IMR-90 (cell line): Measurements from ENCODE around the gene TMEM253. TPM values are rescaled to one million over a fixed set of nuclear protein-coding genes. Genes with fewer than 3 reads are reported as not detected.

Experiments used
- ATAC-seq: fragments of 200-7000 bp; cut with Tn5 transposase; 2 replicates; pipeline ENCODE4 v1.9.1; 2020; ENCODE audit warnings: low read depth, mild to moderate bottlenecking, moderate library complexity
- BruUV-seq: library from RNA; stranded (reverse); fragments of 400-500 nt; replicated peaks from 2 replicates; lab custom pipeline; 2021; lab: Mats Ljungman, UMichigan
- CTCF ChIA-PET: fragments of 300-600 bp; formaldehyde crosslinking; extraction: SDS; loops from one replicate; lab custom pipeline; 2021; ENCODE audit warnings: antibody characterized with exemption; lab: Yijun Ruan, JAX
- POLR2A ChIA-PET: fragments of 300-600 bp; sonication (Branson Sonifier 250); formaldehyde crosslinking; loops from one replicate; lab custom pipeline; 2022; ENCODE audit warnings: antibody characterized with exemption; ENCODE audit not compliant: unreplicated experiment; lab: Charles Lee
- DNase-seq: peaks from one replicate; pipeline ENCODE4 v3.0.0; 2013
- H2AFZ ChIP-seq: replicated peaks from 2 replicates; pipeline ENCODE3; 2013; ENCODE audit warnings: low read length, mild to moderate bottlenecking; ENCODE audit not compliant: poor library complexity
- H2AK5ac ChIP-seq: 2 replicates; pipeline ENCODE4 v1.6.1; 2013; ENCODE audit warnings: low read depth, low read length, inconsistent platforms
- H2AK9ac ChIP-seq: replicated peaks from 2 replicates; pipeline ENCODE3; 2013; ENCODE audit warnings: mild to moderate bottlenecking, low read depth, low read length, moderate library complexity; ENCODE audit not compliant: poor library complexity
- H2BK120ac ChIP-seq: 2 replicates; pipeline ENCODE4 v1.6.1; 2013; ENCODE audit warnings: low read depth, low read length, inconsistent platforms
- H2BK15ac ChIP-seq: 3 replicates; pipeline ENCODE4 v1.6.1; 2013; ENCODE audit warnings: low read depth, low read length, inconsistent platforms
- H2BK20ac ChIP-seq: 2 replicates; pipeline ENCODE4 v1.6.1; 2013; ENCODE audit warnings: low read depth, mild to moderate bottlenecking, inconsistent platforms, low read length, moderate library complexity
- H2BK5ac ChIP-seq: 2 replicates; pipeline ENCODE4 v1.6.1; 2013; ENCODE audit warnings: mild to moderate bottlenecking, low read depth, low read length, inconsistent platforms; ENCODE audit not compliant: poor library complexity, severe bottlenecking
- H3K14ac ChIP-seq: replicated peaks from 2 replicates; pipeline ENCODE4 v1.6.1; 2013; ENCODE audit warnings: low read depth, low read length, inconsistent platforms
- H3K18ac ChIP-seq: 2 replicates; pipeline ENCODE4 v1.6.1; 2013; ENCODE audit warnings: low read depth, low read length, control low read depth
- H3K23ac ChIP-seq: 2 replicates; pipeline ENCODE4 v1.6.1; 2013; ENCODE audit warnings: low read depth, low read length, inconsistent platforms
- H3K27ac ChIP-seq: 2 replicates; pipeline ENCODE4 v1.5.1; 2013; ENCODE audit warnings: mild to moderate bottlenecking, control low read depth, low read length; ENCODE audit not compliant: insufficient read depth
- H3K27me3 ChIP-seq: 2 replicates; pipeline ENCODE4 v1.6.1; 2013; ENCODE audit warnings: low read length; ENCODE audit not compliant: control insufficient read depth, insufficient read depth
- H3K36me3 ChIP-seq: 2 replicates; pipeline ENCODE4 v1.6.1; 2013; ENCODE audit warnings: low read length, mixed read lengths; ENCODE audit not compliant: control insufficient read depth, insufficient read depth
- H3K4ac ChIP-seq: 2 replicates; pipeline ENCODE4 v1.6.1; 2013; ENCODE audit warnings: low read depth, low read length, inconsistent platforms
- H3K4me1 ChIP-seq: 2 replicates; pipeline ENCODE4 v1.6.1; 2013; ENCODE audit warnings: low read length, mixed read lengths; ENCODE audit not compliant: control insufficient read depth, insufficient read depth
- H3K4me2 ChIP-seq: 2 replicates; pipeline ENCODE4 v1.6.1; 2013; ENCODE audit warnings: low read depth, mild to moderate bottlenecking, control low read depth, low read length, moderate library complexity
- H3K4me3 ChIP-seq: 2 replicates; pipeline ENCODE4 v1.5.1; 2013; ENCODE audit warnings: low read depth, mild to moderate bottlenecking, control low read depth, low read length, moderate library complexity; ENCODE audit not compliant: insufficient read depth
- H3K56ac ChIP-seq: 2 replicates; pipeline ENCODE4 v1.6.1; 2013; ENCODE audit warnings: low read length, inconsistent platforms; ENCODE audit not compliant: insufficient read depth; ENCODE audit errors: extremely low read depth
- H3K79me1 ChIP-seq, 2 experiments: 2 replicates each; pipeline ENCODE4 v1.6.1; 2013; ENCODE audit warnings: low read length in 2 of 2, inconsistent platforms in 1 of 2, low read depth in 1 of 2
- H3K9ac ChIP-seq: 2 replicates; pipeline ENCODE4 v1.6.1; 2013; ENCODE audit warnings: low read depth, low read length, control low read depth
- H3K9me1 ChIP-seq: 2 replicates; pipeline ENCODE4 v1.6.1; 2013; ENCODE audit warnings: low read length, inconsistent platforms; ENCODE audit not compliant: insufficient read depth
- H3K9me3 ChIP-seq: 2 replicates; pipeline ENCODE4 v1.6.1; 2013; ENCODE audit warnings: low read length; ENCODE audit not compliant: control insufficient read depth, insufficient read depth
- H4K20me1 ChIP-seq: 2 replicates; pipeline ENCODE4 v1.6.1; 2013; ENCODE audit warnings: low read length, inconsistent platforms; ENCODE audit not compliant: insufficient read depth
- H4K5ac ChIP-seq: 2 replicates; pipeline ENCODE4 v1.6.1; 2013; ENCODE audit warnings: mild to moderate bottlenecking, low read depth, low read length, control low read depth
- H4K8ac ChIP-seq, 2 experiments: 2 replicates each; pipeline ENCODE4 v1.6.1; 2013; ENCODE audit warnings: low read depth in 2 of 2, low read length in 2 of 2, control low read depth in 1 of 2, inconsistent platforms in 1 of 2
- H4K91ac ChIP-seq: 2 replicates; pipeline ENCODE4 v1.6.1; 2013; ENCODE audit warnings: low read depth, low read length, inconsistent platforms; ENCODE audit not compliant: insufficient read depth
- BHLHE40 ChIP-seq: fragments of 150-350 bp; IDR thresholded peaks from 2 replicates; pipeline ENCODE4 v1.6.1; 2016; ENCODE audit warnings: mild to moderate bottlenecking, low read depth, low read length
- CEBPB ChIP-seq: IDR thresholded peaks from 2 replicates; pipeline ENCODE4 v1.6.1; 2012; ENCODE audit warnings: low read depth, low read length, improper control_type of control experiment
- CHD1 ChIP-seq: IDR thresholded peaks from 2 replicates; pipeline ENCODE4 v1.6.1; 2012; ENCODE audit warnings: low read depth, low read length, improper control_type of control experiment
- ELK1 ChIP-seq: fragments of 150-350 bp; IDR thresholded peaks from 2 replicates; pipeline ENCODE4 v1.6.1; 2016; ENCODE audit warnings: low read depth, mild to moderate bottlenecking, low read length, moderate library complexity, borderline replicate concordance
- MAFK ChIP-seq: IDR thresholded peaks from 2 replicates; pipeline ENCODE4 v1.6.1; 2012; ENCODE audit warnings: low read depth, low read length, improper control_type of control experiment
- MAZ ChIP-seq: IDR thresholded peaks from 2 replicates; pipeline ENCODE4 v1.6.1; 2012; ENCODE audit warnings: low read depth, mild to moderate bottlenecking, low read length, improper control_type of control experiment, moderate library complexity, borderline replicate concordance
- MXI1 ChIP-seq: IDR thresholded peaks from 2 replicates; pipeline ENCODE4 v1.6.1; 2012; ENCODE audit warnings: low read depth, mild to moderate bottlenecking, low read length, moderate library complexity, borderline replicate concordance
- RAD21 ChIP-seq: IDR thresholded peaks from 2 replicates; pipeline ENCODE4 v1.6.1; 2012; ENCODE audit warnings: low read length, improper control_type of control experiment
- RCOR1 ChIP-seq: IDR thresholded peaks from 2 replicates; pipeline ENCODE4 v1.6.1; 2012; ENCODE audit warnings: mild to moderate bottlenecking, low read length, improper control_type of control experiment; ENCODE audit not compliant: insufficient replicate concordance
- SMC3 ChIP-seq: fragments of 150-350 bp; IDR thresholded peaks from 2 replicates; pipeline ENCODE4 v1.6.1; 2016; ENCODE audit warnings: low read depth, mild to moderate bottlenecking, antibody characterized with exemption, low read length, moderate library complexity
- USF2 ChIP-seq: fragments of 150-350 bp; IDR thresholded peaks from 2 replicates; pipeline ENCODE4 v1.6.1; 2017; ENCODE audit warnings: mild to moderate bottlenecking, antibody characterized with exemption, low read length, low read depth
- WGBS, 2 experiments: methylation state at CpG; one replicate each; pipeline versions ENCODE4 v1.1.5 to v1.1.7; 2013; ENCODE audit warnings: missing lambda C conversion rate in 2 of 2; ENCODE audit not compliant: insufficient read length in 1 of 2; ENCODE audit errors: extremely low coverage in 2 of 2; 5-methylcytosine and 5-hydroxymethylcytosine counted together
- dilution Hi-C: fragments of 300-500 bp; cut with HindIII; formaldehyde crosslinking; loops from one replicate; pipeline ENCODE4 v1.14.3; 2018; ENCODE audit warnings: low sequenced_read_pairs; ENCODE audit not compliant: unreplicated experiment
- in situ Hi-C: fragments of 300-500 bp; cut with MboI; formaldehyde crosslinking; loops from 3 replicates; pipeline ENCODE4 v1.14.3; 2019; ENCODE audit warnings: low sequenced_read_pairs, inconsistent platforms, mixed read lengths
- intact Hi-C: fragments of 100-400 bp; cut with micrococcal nuclease; formaldehyde crosslinking; loops from 2 replicates; pipeline ENCODE4 v1.10.0; 2022
- polyA plus RNA-seq, 3 experiments: library from polyadenylated mRNA; depleted of rRNA; stranded (reverse); fragments of >200 nt; gene quantifications; 2 replicates each; pipeline ENCODE4 v1.2.3, GENCODE V29; 2012; ENCODE audit warnings: low replicate concordance in 1 of 3
- total RNA-seq: library from RNA; depleted of rRNA; stranded (reverse); fragments of >200 nt; gene quantifications from 2 replicates; pipeline ENCODE4 v1.2.3, GENCODE V29; 2012

Gene TMEM253
- total and polyA plus RNA-seq, 2 of the 4 experiments (the other 2 are of a cell fraction), result 0.07 TPM; not detected in 1

GRCh38 chr14:21096438-21096837, 4.4 kb upstream of the TMEM253 start:
- H3K4me3 ChIP-seq, result no peak overlapping the region
- no peak overlapping the region for H4K8ac ChIP-seq
- no peak overlapping the region for H4K91ac ChIP-seq
- no peak overlapping the region for H3K4ac ChIP-seq
- CTCF ChIA-PET, result interaction anchor here (1.2 to 1.8 kb wide), 3 partner anchors 25 to 82 kb away, joined by 3 to 6 read pairs (median 4); no protein-coding TSS in a partner anchor
- dilution Hi-C loops, result no loop called here
- peaks cover 4% of the 10 kb centered on the region; the same call in 1 of the 2 replicates for H3K4me1 ChIP-seq
- intact Hi-C loops, result no loop called here
- no peak overlapping the region for H3K18ac ChIP-seq
- no peak overlapping the region for H2AK5ac ChIP-seq
- no peak overlapping the region for H3K56ac ChIP-seq
- H3K9me1 ChIP-seq, result peaks cover 3% of the 10 kb centered on the region; the same call in 1 of the 2 replicates
- no peak for DNase-seq
- peaks cover 4% of the 10 kb centered on the region; the same call in 1 of the 2 replicates for H3K36me3 ChIP-seq
- no peaks in the 10 kb centered on the region for H3K9me3 ChIP-seq
- no peak overlapping the region for H3K27ac ChIP-seq
- H2AK9ac ChIP-seq, result no peak overlapping the region
- BruUV-seq, result no TSS peak
- H4K5ac ChIP-seq, result no peak overlapping the region
- no peaks in the 10 kb centered on the region for H3K27me3 ChIP-seq
- in situ Hi-C loops, result loop anchor here (25.0 kb wide), 2 partner anchors 634 to 759 kb away; partner anchors contain the start of genes APEX1, CCNB1IP1, OSGEP and PARP2
- no CpG with 5 or more reads among the region's 3 CpGs for WGBS, 2 experiments
- no peak overlapping the region for H3K4me2 ChIP-seq
- H3K79me1 ChIP-seq, result 0 out of 4 replicates have a peak, but pooled peaks cover 0 to 2% of the 10 kb centered on the region in 2 experiments
- POLR2A ChIA-PET, result no interaction called here
- no peak overlapping the region for H3K9ac ChIP-seq
- H2BK5ac ChIP-seq, result no peak overlapping the region
- H3K23ac ChIP-seq, result no peak overlapping the region
- TF ChIP-seq MXI1, result no peak
- TF ChIP-seq ELK1, result no peak
- TF ChIP-seq SMC3, result no peak
- TF ChIP-seq RAD21, result no peak
- TF ChIP-seq MAZ, result no peak
- no peak for TF ChIP-seq CEBPB
- no peak for TF ChIP-seq MAFK
- no peak for TF ChIP-seq CHD1
- TF ChIP-seq RCOR1, result no peak
- TF ChIP-seq USF2, result no peak
- TF ChIP-seq BHLHE40, result no peak
- no peak overlapping the region for H2BK20ac ChIP-seq
- no peak overlapping the region for H2AFZ ChIP-seq
- H3K14ac ChIP-seq, result no peak overlapping the region
- no peaks in the 10 kb centered on the region; the same call in 1 of the 2 replicates for H4K20me1 ChIP-seq
- H2BK120ac ChIP-seq, result no peak overlapping the region
- ATAC-seq, result no peak
- H2BK15ac ChIP-seq, result no peak overlapping the region
